GM23338 (cell line): ENCODE data around the gene BTBD9.

Experiments
- CTCF ChIP-seq, 2 experiments: fragments of 200-600 bp in 1 of 2; sonication (generic) in 1 of 2; conservative IDR thresholded peaks; 2 replicates each; pipeline versions ENCODE4 v1.5.1 to v1.6.1; 2016 to 2017; ENCODE audit warnings: antibody characterized with exemption in 2 of 2, low read depth in 2 of 2, mild to moderate bottlenecking in 2 of 2, moderate library complexity in 1 of 2
- REST ChIP-seq: IDR thresholded peaks from one replicate; pipeline ENCODE4 v1.6.1; 2018; ENCODE audit warnings: antibody characterized with exemption; ENCODE audit not compliant: unreplicated experiment

- no peak for TF ChIP-seq CTCF (conservative IDR thresholded peaks at IDR 0.05; ENCODE audit: low read depth in 2 of 2)
- no peak for TF ChIP-seq REST
Measured at GRCh38 chr6:38350220-38350619, 289.5 kb downstream of the BTBD9 start.
